ENCODE measurements around the gene SLC16A10.

GRCh38 chr6:111172563-111172962 is 85.3 kb downstream of the SLC16A10 start:
- TF ChIP-seq EZH2 (IDR thresholded peaks at IDR 0.05; ENCODE audit: borderline replicate concordance) (no peak), CTCF (IDR thresholded peaks at IDR 0.05; ENCODE audit: poor library complexity) (no peak), EZH2phosphoT487 (IDR thresholded peaks at IDR 0.05; ENCODE audit: low read depth, severe bottlenecking, unreplicated experiment) (no peak)
